GM19467 (cell line): Measurements from ENCODE around the gene CDCP2.

Experiments used
- ATAC-seq: cut with Tn5 transposase; IDR thresholded peaks from one replicate; pipeline ENCODE4 v1.9.1; 2021; ENCODE audit warnings: mild to moderate bottlenecking, moderate library complexity; ENCODE audit not compliant: unreplicated experiment

CDCP2 gene

DNA sequence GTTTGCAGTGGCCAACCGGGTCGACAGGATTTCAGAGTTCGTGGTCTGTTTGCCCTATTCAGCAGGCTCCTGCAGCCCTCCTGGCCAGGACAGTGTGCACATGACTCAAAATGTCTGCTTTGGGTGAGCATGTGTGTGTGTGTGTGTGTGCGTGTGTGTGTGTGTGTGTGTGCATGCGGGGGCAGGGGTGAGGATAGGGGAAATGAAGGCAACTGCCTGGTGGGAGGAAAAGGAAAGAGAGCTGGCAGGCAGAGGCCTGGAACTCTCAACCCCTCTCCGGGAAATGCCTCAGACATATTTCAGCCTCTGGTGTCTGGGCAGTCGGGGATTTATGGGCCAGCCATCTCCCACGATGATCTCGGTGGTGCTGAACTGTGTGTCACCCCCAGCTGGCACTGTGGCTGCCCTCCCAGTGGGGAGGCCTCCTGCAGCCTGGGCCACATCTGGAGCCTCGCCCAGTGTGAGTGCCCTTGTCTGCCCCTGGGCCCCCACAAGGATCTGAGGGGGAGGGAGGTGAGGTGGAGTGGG lies 15.2 kb downstream of the CDCP2 start:
- ATAC-seq, result no peak

GRCh38 chr1:54136963-54137533 lies 15.8 kb downstream of the CDCP2 start:
- no peak for ATAC-seq

GRCh38 chr1:54136269-54136896 lies 16.4 kb downstream of the CDCP2 start:
- ATAC-seq, result no peak

- no peak for ATAC-seq
Observed at GRCh38 chr1:54135436-54136120, 17.2 kb downstream of the CDCP2 start.

- no peak for ATAC-seq
Observed at GRCh38 chr1:54134295-54134694, 18.5 kb downstream of the CDCP2 start.

- no peak for ATAC-seq
Observed at GRCh38 chr1:54132495-54132894, 20.3 kb downstream of the CDCP2 start.

DNA sequence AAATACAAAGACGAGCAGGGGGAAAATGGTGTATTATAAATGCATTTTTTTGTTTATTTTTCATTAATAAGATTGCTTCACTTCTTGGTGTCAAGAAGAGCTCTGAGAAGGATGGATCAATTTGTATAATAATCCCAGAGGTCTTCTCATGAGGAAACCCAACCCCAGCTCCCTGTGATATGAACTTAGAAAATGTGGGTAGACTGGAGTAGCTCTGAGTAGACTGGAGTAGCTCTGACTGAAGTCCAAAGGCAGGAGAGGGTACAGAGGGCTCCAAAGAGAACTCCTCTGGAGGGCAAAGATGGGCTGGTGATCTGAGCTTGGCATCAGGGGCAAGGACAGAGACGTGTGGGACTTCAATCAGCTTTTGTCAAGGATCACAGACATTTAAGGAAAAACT lies 21.4 kb downstream of the CDCP2 start:
- no peak for ATAC-seq

GRCh38 chr1:54129858-54130257 lies 22.9 kb downstream of the CDCP2 start:
- ATAC-seq, result no peak

- no peak for ATAC-seq
Observed at GRCh38 chr1:54127594-54128300, 25.1 kb downstream of the CDCP2 start.

DNA sequence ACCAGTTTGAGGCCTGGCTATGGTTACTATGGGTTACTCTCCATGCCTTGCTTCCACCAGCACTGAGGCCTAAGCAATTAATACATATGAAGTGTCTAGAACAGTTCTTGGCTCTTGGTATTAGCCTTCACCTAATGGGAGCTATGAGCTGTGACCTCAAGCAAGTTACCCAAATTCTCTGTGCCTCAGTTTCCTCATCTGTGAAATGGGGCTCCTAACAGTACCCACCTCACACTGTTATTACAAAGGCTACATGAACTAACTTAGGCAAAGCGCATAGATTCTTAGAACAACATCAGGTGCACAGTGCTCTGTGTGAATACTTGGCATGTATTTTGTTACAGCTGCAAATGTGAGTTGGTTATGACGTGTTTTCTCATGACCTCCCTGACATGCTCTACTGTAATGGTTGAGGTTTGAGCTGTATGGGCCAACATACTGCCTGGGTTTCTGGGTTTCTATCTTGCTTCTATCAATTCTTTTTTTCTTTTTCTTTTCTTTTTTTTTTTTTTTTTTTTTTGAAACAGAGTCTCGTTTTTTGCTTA lies 26.5 kb downstream of the CDCP2 start:
- no peak for ATAC-seq

GRCh38 chr1:54125386-54126070 lies 27.3 kb downstream of the CDCP2 start:
- ATAC-seq, result no peak

DNA sequence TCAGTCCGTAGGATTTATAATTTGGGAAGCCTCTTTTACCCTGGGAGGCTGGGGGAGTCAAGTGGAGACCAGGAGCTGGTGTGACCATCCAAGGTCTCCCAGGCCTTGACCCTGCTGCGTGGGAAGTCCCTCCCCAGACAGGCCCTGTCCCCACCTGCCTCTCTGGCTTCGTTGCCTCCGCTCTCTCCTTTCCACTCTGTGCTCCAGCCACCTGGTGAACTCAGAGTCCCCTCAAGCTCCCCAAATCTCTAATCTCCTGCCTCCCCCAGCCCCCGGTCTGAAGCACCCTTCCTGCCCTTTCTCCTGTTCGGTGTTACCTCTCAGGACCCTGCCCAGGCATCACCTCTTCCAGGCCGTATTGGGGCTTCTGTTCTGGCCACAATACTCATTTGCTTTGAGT lies 27.9 kb downstream of the CDCP2 start:
- ATAC-seq, result no peak

DNA sequence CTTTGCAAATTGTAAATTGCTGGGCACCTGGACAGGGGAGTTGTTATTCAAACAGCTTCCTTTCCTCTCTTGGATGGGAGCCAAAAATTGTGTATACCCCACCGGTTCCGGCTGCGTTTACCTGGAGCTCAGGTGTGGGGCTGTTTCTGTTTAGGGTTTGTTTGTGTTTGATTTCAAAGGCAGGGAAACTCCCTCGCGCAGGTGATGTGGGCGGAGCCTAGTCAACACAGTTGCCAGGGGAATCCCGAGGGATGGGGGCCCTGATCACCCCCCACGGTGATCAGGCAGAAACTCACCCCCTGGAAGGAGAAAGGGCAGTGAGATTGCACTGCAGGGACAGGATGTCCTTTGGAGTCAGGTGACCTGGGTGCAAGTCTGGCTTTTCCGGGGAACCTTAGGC lies 28.3 kb downstream of the CDCP2 start:
- ATAC-seq, result no peak

GRCh38 chr1:54122992-54123391 lies 29.8 kb downstream of the CDCP2 start:
- ATAC-seq, result no peak

- no peak for ATAC-seq
Observed at GRCh38 chr1:54122135-54122751, 30.6 kb downstream of the CDCP2 start.

DNA sequence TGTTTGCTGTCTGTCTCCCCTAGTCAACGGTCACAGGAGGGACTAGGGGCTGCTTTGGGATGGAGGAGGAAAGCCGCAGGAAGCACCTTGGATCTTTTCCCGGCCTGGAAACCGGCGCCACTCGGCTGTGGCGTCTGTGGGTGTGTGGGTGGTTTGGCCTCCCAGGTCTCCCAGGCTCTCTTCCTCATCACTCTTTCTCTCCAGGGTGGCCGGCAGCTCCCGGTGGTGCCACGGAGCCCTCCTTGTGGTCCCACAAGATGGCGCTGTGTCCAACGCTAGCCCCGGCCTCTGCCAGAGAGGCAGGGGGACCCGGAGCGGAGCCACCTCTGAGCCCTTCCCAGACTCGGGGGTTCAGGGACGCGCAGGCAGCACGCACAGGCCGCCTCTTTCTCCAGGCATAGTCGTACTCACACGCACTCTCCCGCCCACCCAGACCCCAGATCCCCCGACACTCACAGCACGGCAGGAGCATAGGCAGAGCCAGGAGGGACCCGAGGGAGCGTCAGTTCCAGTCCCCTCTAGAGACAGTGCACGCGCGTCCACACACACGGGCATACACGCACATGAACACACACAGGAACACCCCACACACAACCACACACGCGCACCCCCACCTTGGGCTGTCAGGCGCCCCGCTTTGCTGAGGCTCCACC lies 31.2 kb downstream of the CDCP2 start:
- ATAC-seq, result no peak

DNA sequence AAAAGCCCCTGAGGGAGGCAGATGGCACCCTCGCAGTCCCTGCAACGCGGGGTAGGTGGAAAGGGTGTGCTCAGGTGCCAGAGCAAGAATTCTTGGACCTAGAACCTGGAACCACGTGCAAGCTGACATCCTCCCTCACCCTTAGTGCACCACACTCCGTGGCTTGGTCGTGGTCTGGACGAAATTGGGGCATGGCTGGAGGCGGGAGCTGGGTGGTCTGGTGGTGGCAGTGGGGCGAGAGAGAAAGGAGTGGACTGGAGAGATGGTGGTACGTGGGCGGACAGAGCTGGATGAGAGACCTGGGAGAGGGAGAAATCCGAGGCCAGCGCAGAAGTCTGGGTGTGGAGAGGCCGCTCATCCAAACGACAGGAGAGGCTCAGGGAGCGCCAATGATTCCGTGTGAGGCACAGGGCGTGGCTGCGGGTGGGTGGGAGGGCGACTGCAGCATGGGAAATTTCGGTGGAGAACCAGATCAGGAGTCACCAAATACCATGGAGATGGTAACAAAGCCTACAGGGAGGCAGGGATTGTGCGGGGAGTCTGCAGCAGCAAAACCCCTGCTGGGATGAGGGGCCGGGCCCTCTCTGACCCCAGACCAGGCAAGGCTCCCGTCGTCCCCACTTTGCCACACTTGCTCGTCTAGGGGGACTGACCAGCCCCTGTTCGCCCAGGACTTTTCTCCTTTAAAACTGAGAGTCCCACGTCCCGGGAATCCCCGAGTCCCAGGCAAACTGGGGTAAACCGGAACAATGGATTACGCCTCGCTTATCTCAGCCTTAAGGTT lies 31.9 kb downstream of the CDCP2 start:
- ATAC-seq, result no peak

GRCh38 chr1:54120018-54120697 lies 32.6 kb downstream of the CDCP2 start:
- no peak for ATAC-seq
